ENCODE results near the gene DENND1A. TPM values are rescaled to one million over a fixed set of nuclear protein-coding genes. Genes with fewer than 3 reads are reported as not detected.
A peak's percentile ranks its signal among the peaks of the same experiment; 100 is the strongest.

Gene DENND1A
- total RNA-seq, 1 experiment from 2014 or later: 23.5 TPM

DNA sequence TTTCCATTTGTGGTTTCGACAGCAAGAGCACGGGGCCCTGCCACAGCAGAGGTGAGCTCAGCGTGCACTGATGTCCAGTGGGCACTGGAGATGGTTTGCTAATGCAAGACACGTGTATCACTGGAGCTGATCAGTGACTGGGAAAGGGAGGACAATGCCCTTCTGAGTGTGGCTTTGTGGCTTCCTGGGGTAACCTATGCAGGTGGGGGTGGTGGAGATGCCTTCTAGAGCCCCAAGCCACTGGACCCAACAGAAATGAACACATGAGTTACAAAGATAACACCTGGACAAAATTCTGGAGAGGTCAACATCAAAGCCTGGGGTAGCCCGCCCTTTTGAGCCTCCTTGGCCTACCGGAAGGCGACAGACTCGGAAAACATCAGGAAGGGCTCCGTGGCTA lies 312.6 kb downstream of the DENND1A start (continued):
- TF ChIP-seq, protein P1, sequence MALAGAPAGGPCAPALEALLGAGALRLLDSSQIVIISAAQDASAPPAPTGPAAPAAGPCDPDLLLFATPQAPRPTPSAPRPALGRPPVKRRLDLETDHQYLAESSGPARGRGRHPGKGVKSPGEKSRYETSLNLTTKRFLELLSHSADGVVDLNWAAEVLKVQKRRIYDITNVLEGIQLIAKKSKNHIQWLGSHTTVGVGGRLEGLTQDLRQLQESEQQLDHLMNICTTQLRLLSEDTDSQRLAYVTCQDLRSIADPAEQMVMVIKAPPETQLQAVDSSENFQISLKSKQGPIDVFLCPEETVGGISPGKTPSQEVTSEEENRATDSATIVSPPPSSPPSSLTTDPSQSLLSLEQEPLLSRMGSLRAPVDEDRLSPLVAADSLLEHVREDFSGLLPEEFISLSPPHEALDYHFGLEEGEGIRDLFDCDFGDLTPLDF (CRISPR knock-in tag; IDR thresholded peaks at IDR 0.05): no peak
- TF ChIP-seq HMGA2 (CRISPR knock-in tag; IDR thresholded peaks at IDR 0.05): no peak

DNA sequence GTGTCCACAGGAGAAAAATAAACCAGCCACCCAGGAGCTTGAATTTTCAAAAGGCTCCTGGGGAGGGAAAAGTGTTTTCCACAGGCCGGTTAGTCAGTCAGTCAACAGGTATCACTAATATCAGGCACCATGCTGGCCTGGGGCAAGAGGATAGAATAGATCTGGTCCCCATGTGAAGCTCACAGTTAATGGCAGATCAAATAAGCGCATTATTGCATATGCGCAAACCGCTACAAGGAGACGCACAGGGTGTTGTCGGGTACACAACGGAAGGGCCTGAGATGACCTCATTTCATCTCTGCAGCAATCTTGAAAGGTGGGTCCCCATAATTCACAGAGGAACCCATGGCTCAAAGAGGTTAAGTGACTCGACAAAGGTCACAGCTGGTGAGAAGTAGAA lies 313.2 kb downstream of the DENND1A start:
- Mint-ChIP-seq H3K36me3 (no peaks in the 10 kb centered on the region), H3K4me3 (no peak overlapping the region), H3K9me3 (no peaks in the 10 kb centered on the region), H3K4me1 (peaks cover 34% of the 10 kb centered on the region), H3K27me3 (ENCODE audit: low read depth) (peaks cover 31% of the 10 kb centered on the region), H3K27ac (peak overlapping the region; percentile 14)
- DNase-seq (ENCODE audit: low spot score) (no peak), ATAC-seq (peak; percentile 69)
- ChIA-PET CTCF (no interaction called here), POLR2A (interaction anchor here (0.6 kb wide), 1 partner anchor 599 kb away, joined by 3 read pairs; no protein-coding TSS in a partner anchor)
- TF ChIP-seq, protein P2, sequence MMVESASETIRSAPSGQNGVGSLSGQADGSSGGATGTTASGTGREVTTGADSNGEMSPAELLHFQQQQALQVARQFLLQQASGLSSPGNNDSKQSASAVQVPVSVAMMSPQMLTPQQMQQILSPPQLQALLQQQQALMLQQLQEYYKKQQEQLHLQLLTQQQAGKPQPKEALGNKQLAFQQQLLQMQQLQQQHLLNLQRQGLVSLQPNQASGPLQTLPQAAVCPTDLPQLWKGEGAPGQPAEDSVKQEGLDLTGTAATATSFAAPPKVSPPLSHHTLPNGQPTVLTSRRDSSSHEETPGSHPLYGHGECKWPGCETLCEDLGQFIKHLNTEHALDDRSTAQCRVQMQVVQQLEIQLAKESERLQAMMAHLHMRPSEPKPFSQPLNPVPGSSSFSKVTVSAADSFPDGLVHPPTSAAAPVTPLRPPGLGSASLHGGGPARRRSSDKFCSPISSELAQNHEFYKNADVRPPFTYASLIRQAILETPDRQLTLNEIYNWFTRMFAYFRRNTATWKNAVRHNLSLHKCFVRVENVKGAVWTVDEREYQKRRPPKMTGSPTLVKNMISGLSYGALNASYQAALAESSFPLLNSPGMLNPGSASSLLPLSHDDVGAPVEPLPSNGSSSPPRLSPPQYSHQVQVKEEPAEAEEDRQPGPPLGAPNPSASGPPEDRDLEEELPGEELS (CRISPR knock-in tag; IDR thresholded peaks at IDR 0.05): peak; percentile 56; the same call in 1 of the 2 replicates
- no peak for TF ChIP-seq KAT7 (CRISPR knock-in tag; IDR thresholded peaks at IDR 0.05; ENCODE audit: borderline replicate concordance)

DNA sequence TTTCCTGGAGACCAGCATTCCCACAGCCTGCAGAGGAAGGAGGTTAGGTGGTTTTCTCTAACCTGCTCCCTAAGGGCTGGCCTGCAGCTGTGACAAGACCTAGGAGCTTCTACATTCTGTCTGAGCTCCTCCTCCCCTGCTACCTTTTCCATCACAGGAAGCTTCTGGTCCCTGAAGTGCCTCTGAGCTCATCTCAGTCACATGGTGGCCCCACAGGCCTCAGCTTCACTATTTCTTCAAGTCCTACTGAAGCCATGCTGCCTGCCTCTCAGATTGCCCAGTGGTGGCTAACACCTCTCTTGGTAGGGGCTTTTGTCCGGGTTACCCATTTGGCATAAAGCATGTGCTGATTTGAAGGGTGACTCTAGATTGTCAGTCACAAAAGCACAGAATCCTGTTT lies 314.5 kb downstream of the DENND1A start:
- peaks cover 34% of the 10 kb centered on the region for H3K4me1 Mint-ChIP-seq
- POLR2A ChIA-PET: no interaction called here
- ATAC-seq: no peak

More for the DNA sequence above, 314.5 kb downstream of the DENND1A start:
- H3K9me3 Mint-ChIP-seq: no peaks in the 10 kb centered on the region
- no peak overlapping the region for H3K27ac Mint-ChIP-seq
- peaks cover 28% of the 10 kb centered on the region for H3K27me3 Mint-ChIP-seq (ENCODE audit: low read depth)
- CTCF ChIA-PET: interaction anchor here (0.9 to 1.8 kb wide), 2 partner anchors 12 to 216 kb away, joined by 3 to 4 read pairs; no protein-coding TSS in a partner anchor
- H3K4me3 Mint-ChIP-seq: no peak overlapping the region
- DNase-seq (ENCODE audit: low spot score): no peak
- TF ChIP-seq RORB (CRISPR knock-in tag; IDR thresholded peaks at IDR 0.05) (no peak), MXD4 (CRISPR knock-in tag; IDR thresholded peaks at IDR 0.05; ENCODE audit: borderline replicate concordance) (no peak), CREB1 (CRISPR knock-in tag; IDR thresholded peaks at IDR 0.05) (no peak), ELF4 (CRISPR knock-in tag; IDR thresholded peaks at IDR 0.05; ENCODE audit: low read depth) (no peak), ZNF138 (CRISPR knock-in tag; conservative IDR thresholded peaks at IDR 0.05) (no peak), ZNF232 (CRISPR knock-in tag; IDR thresholded peaks at IDR 0.05) (no peak), ETV6 (CRISPR knock-in tag; IDR thresholded peaks at IDR 0.05) (no peak)
- TF ChIP-seq, protein P3, sequence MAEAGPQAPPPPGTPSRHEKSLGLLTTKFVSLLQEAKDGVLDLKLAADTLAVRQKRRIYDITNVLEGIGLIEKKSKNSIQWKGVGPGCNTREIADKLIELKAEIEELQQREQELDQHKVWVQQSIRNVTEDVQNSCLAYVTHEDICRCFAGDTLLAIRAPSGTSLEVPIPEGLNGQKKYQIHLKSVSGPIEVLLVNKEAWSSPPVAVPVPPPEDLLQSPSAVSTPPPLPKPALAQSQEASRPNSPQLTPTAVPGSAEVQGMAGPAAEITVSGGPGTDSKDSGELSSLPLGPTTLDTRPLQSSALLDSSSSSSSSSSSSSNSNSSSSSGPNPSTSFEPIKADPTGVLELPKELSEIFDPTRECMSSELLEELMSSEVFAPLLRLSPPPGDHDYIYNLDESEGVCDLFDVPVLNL (CRISPR knock-in tag; IDR thresholded peaks at IDR 0.05; ENCODE audit: borderline replicate concordance, low read depth): no peak
- TF ChIP-seq, protein P4, sequence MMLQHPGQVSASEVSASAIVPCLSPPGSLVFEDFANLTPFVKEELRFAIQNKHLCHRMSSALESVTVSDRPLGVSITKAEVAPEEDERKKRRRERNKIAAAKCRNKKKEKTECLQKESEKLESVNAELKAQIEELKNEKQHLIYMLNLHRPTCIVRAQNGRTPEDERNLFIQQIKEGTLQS (CRISPR knock-in tag; conservative IDR thresholded peaks at IDR 0.05): no peak
- TF ChIP-seq, protein P5, sequence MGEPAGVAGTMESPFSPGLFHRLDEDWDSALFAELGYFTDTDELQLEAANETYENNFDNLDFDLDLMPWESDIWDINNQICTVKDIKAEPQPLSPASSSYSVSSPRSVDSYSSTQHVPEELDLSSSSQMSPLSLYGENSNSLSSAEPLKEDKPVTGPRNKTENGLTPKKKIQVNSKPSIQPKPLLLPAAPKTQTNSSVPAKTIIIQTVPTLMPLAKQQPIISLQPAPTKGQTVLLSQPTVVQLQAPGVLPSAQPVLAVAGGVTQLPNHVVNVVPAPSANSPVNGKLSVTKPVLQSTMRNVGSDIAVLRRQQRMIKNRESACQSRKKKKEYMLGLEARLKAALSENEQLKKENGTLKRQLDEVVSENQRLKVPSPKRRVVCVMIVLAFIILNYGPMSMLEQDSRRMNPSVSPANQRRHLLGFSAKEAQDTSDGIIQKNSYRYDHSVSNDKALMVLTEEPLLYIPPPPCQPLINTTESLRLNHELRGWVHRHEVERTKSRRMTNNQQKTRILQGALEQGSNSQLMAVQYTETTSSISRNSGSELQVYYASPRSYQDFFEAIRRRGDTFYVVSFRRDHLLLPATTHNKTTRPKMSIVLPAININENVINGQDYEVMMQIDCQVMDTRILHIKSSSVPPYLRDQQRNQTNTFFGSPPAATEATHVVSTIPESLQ (CRISPR knock-in tag; IDR thresholded peaks at IDR 0.05): no peak
- TF ChIP-seq, protein P6, sequence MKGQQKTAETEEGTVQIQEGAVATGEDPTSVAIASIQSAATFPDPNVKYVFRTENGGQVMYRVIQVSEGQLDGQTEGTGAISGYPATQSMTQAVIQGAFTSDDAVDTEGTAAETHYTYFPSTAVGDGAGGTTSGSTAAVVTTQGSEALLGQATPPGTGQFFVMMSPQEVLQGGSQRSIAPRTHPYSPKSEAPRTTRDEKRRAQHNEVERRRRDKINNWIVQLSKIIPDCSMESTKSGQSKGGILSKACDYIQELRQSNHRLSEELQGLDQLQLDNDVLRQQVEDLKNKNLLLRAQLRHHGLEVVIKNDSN (CRISPR knock-in tag; IDR thresholded peaks at IDR 0.05): no peak
- H3K36me3 Mint-ChIP-seq: no peaks in the 10 kb centered on the region
